ENCODE results near the gene P4HA1.

Gene P4HA1

DNA sequence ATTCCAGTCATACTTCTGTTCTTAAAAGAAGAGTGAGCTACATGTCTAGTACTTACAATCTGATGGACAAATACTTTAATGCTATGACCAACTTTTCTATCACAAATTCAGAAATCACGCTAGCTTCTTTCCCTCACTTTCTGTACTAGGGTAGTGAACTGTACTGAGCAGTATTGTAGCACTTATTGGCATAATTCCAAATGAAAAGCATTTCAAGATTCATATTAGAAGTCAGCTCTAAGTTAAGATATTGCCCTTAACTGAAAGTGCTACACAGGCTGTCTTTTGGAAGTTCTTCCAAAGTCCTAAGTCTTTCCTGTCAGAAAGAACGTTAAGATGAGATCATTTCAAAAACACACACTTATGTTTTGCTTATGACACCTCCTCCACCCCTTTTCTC lies 13.4 kb downstream of the P4HA1 start:
- DNase-seq (ENCODE audit: low read depth), result no peak
- TF ChIP-seq, protein P1, sequence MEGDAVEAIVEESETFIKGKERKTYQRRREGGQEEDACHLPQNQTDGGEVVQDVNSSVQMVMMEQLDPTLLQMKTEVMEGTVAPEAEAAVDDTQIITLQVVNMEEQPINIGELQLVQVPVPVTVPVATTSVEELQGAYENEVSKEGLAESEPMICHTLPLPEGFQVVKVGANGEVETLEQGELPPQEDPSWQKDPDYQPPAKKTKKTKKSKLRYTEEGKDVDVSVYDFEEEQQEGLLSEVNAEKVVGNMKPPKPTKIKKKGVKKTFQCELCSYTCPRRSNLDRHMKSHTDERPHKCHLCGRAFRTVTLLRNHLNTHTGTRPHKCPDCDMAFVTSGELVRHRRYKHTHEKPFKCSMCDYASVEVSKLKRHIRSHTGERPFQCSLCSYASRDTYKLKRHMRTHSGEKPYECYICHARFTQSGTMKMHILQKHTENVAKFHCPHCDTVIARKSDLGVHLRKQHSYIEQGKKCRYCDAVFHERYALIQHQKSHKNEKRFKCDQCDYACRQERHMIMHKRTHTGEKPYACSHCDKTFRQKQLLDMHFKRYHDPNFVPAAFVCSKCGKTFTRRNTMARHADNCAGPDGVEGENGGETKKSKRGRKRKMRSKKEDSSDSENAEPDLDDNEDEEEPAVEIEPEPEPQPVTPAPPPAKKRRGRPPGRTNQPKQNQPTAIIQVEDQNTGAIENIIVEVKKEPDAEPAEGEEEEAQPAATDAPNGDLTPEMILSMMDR (IDR thresholded peaks at IDR 0.05; ENCODE audit: insufficient read depth, low read depth, low read length, missing control alignments), result no peak
- no peak overlapping the region for H3K4me3 ChIP-seq (ENCODE audit: low read depth, low read length)

DNA sequence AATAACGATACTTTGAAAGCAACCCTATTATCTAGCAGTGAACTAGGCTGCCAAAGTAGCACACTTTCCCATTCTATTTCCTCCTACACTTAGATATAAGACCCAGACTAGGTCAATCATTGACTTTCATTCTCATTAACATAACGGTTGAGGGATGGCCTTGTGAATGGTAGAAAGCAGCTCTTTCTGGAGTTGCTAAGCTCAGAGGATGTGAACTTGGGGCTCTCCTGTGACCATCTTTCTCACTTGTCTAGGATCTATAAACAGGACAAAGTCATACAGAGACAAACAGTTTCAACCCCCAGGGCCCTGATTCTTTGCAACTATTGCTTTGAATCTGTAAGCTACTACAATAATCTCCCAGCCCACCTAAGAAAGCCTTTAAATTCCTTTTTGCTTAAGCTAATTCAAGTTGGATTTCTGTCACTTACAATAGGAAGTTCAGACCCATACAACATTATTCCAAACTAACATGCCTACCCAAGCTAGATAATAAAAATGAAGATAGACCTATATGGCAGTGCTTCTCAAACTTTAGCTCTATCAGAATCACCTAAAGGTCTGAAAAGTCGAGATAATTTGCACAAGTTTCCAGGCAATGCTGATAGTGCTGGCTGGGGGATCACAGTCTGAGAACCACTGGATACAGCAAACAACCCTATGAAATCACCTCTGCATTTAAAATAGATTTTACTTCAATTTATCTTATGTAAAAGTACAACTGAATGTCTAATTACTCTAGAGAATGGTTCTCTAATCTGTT lies 16.7 kb downstream of the P4HA1 start:
- no peak overlapping the region for H3K4me3 ChIP-seq (ENCODE audit: low read depth, low read length)
- DNase-seq (ENCODE audit: low read depth), result peak; percentile 82
- TF ChIP-seq, protein P1 (IDR thresholded peaks at IDR 0.05; ENCODE audit: insufficient read depth, low read depth, low read length, missing control alignments), result no peak

DNA sequence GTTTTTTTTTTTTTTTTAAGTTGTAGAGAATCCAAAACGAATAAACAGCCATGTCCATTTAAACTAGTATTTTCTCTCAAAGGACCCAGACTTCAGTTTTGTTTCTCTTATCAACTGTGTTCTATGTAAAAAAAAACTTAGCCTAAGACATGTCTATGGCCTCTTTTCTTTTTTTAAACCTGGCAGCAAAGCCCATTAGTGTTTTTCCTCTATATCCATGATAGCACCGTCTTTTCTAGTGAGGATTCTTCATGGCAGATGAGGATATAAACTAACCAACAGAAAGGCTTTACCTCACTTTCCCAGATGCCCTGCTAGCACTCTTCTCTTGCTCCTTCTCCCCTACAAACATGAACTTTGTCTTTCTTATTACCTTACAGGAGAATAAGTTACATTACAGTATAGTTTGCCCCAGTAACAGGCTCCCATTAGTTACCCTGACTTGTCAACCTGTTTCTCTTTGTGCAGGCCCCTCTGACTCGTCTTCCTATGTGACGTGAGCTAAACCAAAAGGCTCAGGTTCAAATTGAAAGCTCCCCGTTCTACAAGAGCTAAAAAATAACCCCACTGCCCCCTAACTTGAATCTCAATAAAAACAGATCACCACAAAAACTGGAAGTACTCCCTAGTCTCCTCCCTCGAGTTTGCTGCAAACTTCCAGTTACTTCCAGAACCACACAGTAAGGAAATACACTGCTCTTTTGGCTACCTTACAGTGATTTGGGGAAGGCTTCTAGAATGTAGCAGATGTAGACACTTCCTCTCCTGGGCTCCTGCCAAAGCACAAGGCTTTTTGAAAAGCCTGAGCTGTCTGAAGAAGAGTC lies 20.1 kb downstream of the P4HA1 start:
- TF ChIP-seq, protein P1 (IDR thresholded peaks at IDR 0.05; ENCODE audit: insufficient read depth, low read depth, low read length, missing control alignments), result no peak
- no peak overlapping the region for H3K4me3 ChIP-seq (ENCODE audit: low read depth, low read length)
- peak; percentile 42 for DNase-seq (ENCODE audit: low read depth)

DNA sequence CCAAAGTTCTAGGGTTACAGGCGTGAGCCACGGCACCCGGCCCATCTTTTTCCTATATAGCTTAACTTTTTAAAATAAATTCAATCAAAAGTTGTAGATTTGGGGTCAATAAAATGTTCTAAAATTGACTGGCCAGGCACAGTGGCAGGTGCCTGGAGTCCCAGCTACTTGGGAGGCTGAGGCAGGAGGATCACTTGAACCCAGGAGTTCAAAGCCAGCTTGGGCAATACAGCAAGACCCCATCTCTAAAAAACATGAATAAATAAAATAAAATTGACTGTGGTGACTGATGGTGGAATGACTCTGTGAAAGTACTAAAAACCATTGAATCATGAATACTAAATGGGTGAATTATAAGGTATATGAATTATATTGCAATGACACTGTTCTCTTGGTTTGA lies 20.8 kb downstream of the P4HA1 start:
- DNase-seq (ENCODE audit: low read depth), result no peak
- TF ChIP-seq, protein P1 (IDR thresholded peaks at IDR 0.05; ENCODE audit: insufficient read depth, low read depth, low read length, missing control alignments), result no peak
- no peak overlapping the region for H3K4me3 ChIP-seq (ENCODE audit: low read depth, low read length)

DNA sequence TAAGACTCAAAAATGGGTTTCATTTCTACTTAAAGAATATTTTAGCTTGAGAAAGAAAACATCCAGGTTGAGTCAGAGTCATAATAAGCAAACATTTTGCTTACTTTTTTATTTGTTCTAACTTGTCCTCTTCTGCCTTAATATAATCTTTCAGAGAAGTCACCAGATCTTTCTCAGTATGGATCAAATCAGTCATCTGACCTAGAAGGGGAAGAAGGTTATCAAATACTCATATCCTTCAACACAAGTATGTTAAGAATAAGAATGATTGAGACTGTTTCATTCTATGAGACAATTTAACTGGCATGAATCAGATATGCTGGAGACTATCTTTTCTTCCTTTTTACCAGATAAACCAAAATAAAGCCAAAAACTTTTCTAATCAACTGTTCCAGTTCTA lies 23.0 kb downstream of the P4HA1 start:
- no peak overlapping the region for H3K4me3 ChIP-seq (ENCODE audit: low read depth, low read length)
- no peak for DNase-seq (ENCODE audit: low read depth)
- TF ChIP-seq, protein P1 (IDR thresholded peaks at IDR 0.05; ENCODE audit: insufficient read depth, low read depth, low read length, missing control alignments), result no peak

DNA sequence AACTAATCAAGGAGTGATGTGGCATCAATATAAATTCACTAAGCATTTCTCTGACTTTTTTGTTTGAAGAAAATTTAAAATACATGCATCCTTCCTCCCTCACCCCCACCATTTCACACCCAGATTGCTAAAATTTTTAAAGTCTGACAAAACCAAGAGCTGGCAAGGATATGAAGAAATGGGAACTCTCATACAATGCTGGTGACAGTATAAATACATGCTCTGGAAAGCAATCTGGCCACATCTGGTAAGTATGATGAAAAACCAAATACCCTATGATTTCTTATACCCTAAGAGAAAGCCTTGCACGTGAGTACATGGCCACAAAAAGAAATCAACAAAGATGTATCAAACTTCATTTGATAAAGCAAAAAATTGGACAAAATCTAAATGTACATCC lies 31.2 kb downstream of the P4HA1 start:
- no peak for DNase-seq (ENCODE audit: low read depth)
- TF ChIP-seq, protein P1 (IDR thresholded peaks at IDR 0.05; ENCODE audit: insufficient read depth, low read depth, low read length, missing control alignments), result no peak
- H3K4me3 ChIP-seq (ENCODE audit: low read depth, low read length), result no peak overlapping the region
